ENCODE data around the gene KCNIP4.
"Not testable (repeated sequence)": the region's sequence is repeated elsewhere in the genome, so short reads cannot be mapped to it uniquely, and the experiment has no call there.

The KCNIP4 gene

DNA sequence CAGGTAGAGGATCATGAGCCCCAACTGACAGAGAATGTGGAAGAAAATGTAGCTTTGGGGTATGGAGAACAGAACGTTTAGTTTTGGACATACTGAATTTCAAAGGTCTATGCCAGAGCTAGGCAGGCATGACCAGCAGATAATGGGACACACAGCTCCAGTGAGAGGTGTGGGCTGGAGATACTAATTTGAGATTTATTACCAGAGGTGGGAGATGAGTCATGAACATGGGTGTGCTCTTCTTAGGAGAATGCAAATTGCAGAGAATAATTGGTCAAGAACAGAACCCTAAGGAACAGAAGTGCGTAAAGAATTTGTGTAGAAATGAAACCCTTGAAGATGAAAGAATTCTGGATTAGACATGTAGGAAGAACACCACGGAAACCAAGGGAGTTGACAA is 1123.1 kb downstream of the KCNIP4 start:
- DNase-seq = no peak

DNA sequence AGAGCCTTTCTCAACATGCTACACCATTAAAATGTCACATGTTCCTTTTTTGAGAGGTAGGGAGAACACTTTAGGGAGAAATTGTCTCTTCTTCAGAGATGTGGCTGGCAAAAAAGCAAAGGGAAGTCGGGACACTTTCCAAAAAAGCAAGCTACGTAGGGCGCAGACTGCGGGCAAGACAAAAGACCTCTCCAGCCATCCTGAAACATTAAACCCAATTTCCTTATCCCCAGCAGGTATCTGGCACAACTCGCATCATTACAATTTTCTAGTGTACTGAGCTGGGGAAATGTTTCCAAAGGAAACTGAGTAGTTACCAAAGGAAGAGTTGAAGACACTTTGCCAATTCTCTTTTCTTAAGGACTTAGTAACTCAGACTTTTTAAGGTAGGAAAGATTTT is 1132.3 kb downstream of the KCNIP4 start:
- no peak for DNase-seq

DNA sequence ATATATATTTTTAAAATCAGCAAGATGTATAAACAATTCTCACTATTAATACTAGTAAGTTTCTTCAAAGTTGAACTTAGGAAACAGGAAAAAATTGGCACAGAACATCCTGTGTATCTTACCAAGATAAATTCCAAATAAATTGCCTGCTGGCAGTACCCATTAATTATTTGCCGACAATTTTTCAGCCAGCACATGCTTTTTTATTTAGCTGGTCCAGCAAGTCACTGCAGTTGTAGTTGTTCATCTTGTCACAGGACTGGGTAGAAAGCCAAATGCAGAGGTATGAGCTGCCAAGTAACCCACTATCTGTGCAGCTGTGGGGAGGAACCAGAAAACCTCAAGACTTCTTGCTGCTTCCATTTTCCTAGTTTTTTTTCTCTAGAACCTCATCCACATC is 1134.9 kb downstream of the KCNIP4 start:
- no peak for DNase-seq

DNA sequence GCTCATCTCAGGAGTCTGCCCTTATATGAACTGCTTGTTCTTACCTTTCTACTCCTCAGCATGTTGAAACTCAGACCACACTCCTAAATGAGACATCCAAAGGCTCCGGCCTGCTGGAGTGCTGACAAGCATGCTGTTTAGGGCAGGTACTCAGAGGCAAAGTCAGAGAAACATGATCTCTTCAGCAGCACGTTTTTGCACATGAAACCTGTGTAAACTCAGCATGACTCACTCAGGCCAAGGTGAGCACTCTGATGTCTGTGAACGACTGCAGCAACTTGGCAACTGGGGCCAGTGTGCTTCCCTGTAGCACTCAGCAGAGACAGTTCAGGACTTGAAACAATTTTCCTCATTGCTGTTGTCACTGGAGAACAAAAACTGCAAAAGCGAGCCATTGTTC is 1138.8 kb downstream of the KCNIP4 start:
- DNase-seq = no peak

DNA sequence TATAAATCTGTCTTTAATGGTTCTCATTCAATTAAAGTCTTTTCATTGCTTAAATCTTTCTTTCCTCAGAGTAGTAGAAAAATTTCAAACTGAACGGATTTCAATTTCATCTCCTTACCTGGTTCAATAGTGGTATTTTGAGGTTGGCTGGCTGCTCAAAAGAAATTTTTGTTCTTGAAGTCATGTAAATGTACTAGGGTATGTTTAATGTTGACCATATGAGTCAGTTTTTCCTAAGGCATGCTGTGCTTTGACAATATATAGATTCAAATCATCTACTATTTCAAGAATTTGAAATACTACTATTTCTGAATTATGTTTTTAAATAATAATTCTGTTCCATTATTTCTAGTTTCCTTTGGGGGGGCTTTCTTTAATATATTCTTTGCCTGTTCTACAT is 1142.9 kb downstream of the KCNIP4 start:
- DNase-seq = no peak

DNA sequence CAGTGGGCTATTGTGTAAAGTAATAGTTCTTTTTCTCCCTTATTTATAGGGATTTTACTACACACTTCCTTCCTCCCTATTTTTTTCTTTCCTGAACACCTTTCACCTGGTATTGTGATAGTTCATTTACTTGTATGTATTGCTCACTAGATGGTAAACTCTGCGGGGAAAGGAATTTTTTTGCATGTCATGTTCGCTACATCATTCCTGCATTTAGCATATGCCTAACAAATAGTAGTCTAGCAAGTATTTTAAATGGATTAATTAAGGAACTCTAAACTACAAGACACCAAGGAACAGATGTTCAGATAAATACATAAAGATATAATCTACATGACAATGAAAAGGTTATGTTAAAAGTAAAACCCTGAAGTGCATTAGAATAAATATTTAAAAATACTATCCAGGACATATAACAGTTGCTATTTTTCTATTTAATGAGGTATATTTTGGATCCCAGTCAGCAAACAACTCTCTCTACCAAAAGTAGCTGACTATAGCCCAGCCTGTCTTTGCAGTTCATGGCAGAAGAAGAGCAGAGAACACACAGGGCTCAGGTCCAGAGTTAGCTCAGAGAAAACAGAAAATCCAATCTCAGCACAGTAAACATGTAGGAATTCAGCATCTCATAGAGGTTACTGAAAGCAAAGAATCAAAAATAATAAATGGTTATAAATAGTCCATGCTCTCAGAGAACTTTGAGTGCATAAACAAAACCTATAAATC is 1160.5 kb downstream of the KCNIP4 start:
- no peak for DNase-seq

DNA sequence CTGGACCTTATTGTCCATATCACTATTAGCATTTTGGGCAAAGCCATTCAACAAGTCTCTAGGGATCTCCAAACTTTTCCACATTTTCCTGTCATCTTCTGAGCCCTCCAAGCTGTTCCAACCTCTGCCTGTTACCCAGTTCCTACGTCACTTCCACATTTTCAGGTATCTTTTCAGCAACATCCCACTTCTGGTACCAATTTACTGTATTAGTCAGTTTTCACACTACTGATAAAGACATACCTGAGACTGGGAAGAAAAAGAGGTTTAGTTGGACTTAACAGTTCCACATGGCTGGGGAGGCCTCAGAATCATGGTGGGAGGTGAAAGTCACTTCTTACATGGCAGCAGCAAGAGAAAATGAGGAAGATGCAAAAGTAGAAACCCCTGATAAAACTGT is 1165.4 kb downstream of the KCNIP4 start:
- DNase-seq = not testable (repeated sequence)

DNA sequence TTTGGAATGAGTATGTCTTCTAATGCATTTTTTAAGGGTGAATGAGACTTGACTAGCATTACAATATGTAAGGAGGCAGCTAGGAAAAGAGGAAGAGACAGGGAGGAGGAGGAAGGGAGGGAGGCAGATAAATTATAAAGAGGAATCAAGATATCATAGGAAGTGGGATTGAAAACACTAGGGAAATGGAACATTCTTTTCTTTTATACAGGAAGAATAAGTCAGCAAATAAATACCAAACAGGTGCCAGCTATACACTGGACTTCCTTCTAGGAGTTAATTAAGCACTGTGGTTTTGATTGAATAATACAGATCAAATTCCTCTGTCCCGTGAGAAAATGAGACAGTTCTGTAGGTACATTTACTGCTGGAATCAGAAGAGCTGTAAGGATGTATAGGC is 1169.7 kb downstream of the KCNIP4 start:
- no peak for DNase-seq

DNA sequence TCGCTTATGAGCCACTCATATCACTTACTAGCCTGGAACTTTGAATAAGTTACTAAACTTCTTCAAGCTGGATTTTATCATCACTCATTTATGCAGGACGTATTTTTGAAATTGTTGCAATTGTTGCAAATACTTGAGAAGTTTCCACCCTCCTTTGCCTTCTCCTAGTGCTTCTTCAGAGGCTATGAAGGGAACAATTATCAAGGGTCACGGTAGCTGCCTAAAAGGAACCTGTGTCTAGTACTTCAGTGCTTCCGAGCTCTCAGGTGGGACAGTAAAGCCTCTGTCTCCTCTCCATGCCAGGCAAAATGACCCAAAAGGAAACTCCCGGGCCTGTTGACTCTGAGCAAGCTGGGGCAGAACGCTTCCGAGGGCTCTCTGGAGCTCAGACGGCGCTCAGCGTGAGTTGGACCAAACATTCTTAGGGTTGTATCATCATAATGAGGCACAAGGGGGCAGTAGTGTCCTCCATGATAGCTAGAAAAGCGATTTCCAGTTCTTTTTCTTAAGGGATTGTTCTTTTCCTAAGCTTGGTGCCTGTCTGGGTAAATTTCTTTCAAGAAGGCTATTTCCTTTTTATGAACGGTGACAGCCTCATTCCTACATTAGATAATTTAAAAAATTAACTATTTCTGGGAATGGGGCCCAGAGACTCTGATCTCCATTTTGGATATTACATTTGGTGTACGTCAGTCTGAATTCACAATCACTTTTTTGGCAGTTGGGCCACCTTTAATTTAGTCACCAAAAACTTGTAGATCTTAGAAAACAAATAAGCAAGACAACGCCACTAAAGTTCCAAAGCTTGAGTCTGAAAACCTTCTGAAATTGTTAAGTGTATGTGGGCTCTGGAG is 1175.2 kb downstream of the KCNIP4 start:
- peak; percentile 50 for DNase-seq

DNA sequence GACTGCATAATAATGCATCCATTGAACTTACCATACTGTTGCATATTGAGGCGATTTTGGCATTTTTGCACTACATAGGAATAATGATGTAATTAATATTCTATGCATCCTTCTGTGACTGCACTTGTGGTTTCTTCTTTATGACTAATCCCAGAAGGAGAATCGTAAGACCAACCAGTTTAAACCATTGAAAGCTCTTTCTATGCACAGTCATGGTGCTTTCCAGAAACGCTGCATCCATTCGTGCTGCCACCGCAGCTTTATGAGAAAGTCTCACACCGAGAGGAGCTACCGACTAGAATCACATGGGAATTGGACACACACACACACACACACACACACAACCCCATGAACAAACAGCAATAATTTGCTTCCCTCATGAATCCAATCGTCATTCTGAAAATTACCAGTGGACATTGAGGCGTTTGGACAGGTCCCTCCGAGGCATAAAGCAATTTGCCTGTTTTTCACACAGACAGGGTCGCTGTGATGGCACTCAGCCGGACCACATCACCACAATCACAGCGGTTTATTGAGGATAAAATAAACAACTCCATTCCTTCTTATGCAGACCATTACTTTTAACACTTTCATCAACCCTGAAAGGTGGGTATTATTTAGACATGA is 1184.1 kb downstream of the KCNIP4 start:
- no peak for DNase-seq

DNA sequence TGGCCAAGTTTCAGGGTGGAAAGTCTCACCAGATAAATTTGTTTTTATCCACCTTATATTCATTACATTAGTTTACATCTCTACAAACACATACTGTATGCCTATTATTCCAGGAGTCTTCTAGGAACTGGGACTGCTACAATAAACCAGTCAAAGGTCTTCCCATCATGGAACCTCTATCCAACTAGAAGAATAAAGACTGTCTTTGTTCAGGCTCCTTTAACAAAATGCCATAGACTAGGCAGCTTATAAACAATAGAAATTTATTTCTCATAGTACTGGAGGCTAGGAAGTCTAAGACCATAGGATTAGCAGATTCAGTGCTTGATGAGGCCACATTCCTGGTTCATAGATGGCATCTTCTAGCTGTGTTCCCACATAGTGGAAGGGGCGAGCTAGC is 1186.7 kb downstream of the KCNIP4 start:
- no peak for DNase-seq

DNA sequence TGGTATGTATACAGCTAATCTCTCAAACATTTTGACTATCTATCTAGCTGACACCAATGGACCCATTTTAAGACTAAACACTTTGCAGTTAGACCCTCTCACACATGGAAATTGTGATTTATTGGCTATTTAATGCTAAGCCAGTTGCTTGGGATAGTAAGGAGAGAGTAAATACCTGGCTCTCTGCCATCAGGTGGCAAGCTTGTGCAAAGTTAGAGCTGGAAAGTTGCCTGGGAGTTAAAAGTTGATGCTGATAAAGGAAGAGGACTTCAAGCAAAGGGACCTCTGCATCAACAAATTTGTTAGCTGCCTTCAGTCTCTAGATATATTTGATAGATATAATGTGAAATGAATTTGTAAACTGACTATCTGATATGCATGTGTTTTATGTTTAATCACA is 1187.2 kb downstream of the KCNIP4 start:
- no peak for DNase-seq

DNA sequence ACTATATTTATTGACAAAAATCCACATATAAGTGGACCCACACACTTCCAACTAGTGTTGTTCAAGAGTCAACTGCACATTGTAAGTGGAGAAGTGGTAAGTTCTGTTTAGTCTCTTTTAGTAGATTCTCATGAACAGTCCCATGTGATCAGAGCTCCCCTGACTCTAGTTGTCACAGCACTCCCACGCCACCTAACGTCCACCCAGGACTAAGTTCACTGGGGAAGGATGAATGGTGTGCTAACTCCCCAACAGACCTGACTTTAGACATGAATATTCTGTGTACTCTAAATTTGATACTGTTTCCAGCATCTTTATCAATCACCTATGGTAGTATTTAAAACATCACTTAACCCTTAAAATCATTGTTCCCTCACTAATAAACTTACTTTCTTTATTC is 1188.5 kb downstream of the KCNIP4 start:
- no peak for DNase-seq

DNA sequence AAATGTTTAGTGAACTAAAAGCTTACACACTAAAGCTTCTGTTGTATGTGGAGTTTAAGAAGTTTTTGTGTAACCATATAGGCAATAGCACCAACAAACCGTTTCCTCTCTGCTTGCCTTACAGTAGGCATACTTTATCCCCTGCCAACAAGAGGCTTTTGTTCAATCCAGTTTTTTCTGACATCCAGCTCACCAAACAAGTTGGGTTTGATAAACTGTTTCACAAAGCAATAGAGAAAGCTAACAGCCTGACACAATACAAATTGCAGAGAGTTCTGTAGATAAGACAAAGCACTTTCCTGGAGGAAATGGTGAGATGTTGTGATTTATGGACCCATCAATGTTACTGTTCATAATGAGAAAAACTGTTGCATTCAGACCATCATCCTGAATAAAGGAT is 1194.5 kb downstream of the KCNIP4 start:
- no peak for DNase-seq

DNA sequence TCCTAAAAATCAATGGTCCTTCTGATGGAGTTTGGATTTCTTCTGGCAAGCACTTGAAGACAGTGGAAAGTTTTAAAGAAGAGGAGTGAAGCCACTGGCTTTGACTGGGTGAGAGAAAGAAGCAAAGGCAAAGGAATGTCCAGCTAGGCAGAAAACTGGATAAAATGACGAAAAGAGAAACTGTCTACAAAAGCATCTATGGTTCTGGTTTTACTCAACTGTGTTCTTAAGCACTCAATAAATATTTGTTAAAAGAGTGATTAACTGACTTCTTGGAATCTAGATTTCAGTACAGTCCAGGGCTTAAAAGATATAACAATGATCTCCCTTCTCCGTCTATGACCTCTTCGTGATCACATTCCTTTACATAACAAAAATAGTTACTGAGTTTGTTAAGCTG is 1195.9 kb downstream of the KCNIP4 start:
- no peak for DNase-seq

DNA sequence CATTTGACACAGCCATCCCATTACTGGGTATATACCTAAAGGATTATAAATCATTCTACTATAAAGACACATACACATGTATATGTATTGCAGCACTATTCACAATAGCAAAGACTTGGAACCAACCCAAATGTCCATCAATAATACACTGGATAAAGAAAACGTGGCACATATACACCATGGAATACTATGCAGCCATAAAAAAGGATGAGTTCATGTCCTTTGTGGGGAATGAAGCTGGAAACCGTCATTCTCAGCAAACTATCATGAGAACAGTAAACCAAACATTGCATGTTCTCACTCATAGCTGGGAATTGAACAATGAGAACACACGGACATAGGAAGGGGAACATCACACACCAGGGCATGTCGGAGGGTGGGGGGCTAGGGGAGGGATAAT is 1202.6 kb downstream of the KCNIP4 start:
- not testable (repeated sequence) for DNase-seq

DNA sequence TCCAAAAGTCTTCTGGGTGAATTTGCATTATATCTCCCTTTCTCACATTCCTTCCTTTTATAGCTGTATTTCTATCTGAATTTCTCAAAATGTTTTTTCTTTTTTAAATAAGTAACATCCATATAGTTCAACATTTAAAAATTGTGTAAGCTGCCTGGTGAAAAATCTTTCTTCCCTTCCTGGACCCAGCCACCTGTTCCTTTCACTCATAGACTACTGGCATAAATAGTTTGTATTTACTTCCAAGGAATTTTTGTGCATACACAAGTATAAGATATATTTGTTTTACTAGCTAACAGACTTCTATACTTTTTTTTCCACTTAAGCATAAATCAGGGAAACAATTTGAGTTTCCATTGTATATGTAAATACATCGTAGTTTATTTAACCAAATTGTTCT is 1212.6 kb downstream of the KCNIP4 start:
- no peak for DNase-seq

DNA sequence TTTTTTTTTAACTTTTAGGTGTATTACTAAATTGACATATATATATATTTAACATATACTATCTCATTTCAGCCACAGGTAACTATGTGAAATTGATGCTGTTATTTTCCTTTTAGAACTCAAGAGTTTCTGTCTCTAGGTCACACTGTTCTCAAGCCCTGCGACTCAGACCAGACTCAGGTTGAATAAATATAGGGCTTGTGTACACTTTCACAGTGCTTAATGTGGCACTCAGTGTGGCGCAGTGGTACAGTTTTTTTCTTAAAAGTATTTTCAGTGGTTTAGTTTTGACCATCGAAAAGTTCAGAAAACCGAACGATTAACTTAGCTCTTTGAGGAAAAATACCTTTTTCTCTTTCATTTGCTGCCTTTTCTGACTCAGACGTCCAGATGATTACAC is 1223.7 kb downstream of the KCNIP4 start:
- no peak for DNase-seq

DNA sequence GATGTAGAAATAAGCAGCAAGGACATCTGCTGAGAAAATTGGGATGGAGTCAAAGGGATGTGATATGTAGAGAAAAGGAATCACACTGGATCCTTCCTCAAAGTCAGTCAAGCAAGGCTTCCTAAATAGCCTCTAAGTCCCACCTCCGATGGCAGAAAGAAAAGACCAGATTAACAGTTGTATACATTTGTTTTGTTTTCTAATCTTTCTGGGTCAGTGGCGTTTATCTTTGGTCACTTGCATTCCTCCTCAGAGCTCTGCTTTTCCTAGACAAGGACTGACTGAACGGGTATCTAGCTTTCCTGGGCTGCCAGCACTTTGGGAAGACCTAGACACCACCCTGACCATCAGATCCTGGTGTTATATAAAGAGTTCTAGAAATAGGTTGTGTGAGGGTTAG is 1225.1 kb downstream of the KCNIP4 start:
- DNase-seq = no peak

DNA sequence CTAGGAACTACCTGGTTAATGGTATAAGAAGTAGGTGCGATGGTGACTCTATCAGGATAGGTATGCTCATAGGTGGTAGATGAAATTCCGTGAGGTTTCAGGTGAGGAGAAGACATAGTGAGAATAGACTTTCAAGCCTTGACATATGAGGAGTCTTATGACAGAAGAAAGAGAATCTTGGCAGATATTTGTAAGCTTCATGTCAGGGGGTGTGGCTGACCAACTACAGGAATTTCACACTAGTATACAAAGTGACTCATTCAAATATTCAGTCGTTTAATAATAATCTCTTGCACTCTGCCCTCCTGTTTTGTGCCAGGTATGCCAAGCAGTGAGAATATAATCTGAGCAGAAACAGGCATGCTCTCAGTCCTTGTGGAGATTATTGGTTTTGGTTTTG is 1225.6 kb downstream of the KCNIP4 start:
- no peak for DNase-seq

DNA sequence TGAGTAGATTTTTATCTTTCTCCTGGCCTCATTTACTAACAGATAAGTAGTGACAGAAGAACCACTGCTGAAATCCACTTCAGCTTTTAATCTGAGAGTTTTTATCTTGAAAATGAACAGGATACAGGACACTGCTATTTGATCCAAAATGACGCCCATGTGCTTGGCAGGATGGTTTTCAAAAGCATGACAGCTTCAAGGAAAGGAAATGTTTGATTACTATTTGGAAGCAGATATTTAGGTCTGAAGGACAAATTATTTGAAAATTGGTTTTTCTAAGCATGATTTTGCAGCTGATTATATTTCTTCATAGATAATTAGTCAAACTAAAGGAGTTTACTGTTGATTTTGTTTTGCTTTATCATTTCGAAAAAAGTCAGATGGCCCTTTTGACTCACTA is 1237.2 kb downstream of the KCNIP4 start:
- no peak for DNase-seq

DNA sequence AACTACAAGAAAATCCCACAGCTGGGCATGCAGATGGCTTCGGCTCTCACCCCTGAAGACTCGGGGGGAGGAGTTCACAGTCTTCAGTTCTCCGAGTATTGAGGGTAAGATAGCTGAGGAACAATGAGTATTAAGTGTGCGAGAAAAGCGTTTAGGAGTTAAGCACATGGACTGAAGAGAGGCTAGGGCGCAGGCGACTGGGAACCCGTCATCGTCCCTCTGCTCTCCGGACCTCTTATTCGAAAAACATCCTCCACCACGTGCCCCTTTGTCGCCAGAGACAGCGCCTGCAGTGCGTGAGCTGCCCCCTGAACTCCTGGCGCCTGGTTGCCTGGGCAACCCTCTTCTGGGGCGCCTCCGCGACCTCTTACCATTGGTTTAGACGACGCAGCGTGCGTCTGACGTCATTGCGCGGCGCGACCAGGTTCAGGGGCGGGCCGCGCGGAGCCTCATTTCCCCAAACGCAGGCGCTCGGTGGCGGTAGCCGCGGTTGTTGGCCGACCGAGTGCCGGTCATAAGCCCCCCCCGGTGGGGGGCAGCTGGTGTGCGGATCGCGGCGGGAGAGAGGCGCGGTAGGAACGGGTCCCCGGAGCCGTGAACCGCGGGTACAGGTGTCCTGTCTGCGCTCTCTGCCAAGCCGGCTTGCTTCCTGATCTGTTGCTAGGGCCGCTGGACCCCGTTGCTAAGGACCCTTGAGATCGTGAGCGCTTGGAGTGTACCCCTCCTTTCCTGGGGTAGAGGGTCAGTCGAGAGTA is 1248.4 kb downstream of the KCNIP4 start, which contains the start of gene PACRGL:
Gene PACRGL (plus strand): TSS at position 452 of the 755 bp plus-strand sequence. CDS start 4,024 bp downstream, outside the sequence.
- DNase-seq = peak; percentile 94

DNA sequence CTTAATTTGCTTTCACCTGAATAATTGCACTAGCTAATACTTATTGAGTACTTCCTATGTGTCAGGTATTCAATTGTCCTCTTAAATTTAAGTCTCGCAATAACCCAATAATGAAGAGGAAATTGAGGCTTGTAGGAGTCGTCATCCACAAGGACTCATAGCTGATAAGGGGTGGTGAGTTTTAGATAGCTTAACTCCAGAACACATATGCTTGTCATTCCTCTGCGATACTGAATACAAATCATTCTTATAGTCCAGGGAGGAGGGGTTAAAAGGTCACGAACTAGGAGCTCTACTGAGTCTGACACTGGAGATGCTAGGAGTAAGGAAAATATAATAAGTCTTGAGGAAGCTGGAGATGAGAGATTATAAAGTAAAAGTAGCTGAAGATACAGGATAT is 1249.8 kb downstream of the KCNIP4 start:
- no peak for DNase-seq
